Fibroblast of lung (primary cell): ENCODE results near the gene TMEM223. TPM values are rescaled to one million over a fixed set of nuclear protein-coding genes. Genes with fewer than 3 reads are reported as not detected.
"Not testable (repeated sequence)": the region's sequence is repeated elsewhere in the genome, so short reads cannot be mapped to it uniquely, and the experiment has no call there.

Experiments
- DNase-seq, 2 donors: peaks; one replicate each; pipeline versions ENCODE4 v3.0.0 to v3.0.0-alpha.2; 2010; ENCODE audit warnings: low read depth in 2 of 2
- H2AFZ ChIP-seq: 2 replicates; pipeline ENCODE4 v1.5.1; 2012; ENCODE audit warnings: low read length, control low read depth, inconsistent platforms
- H3K27ac ChIP-seq: 2 replicates; pipeline ENCODE4 v1.5.1; 2011; ENCODE audit warnings: low read length, control low read depth; ENCODE audit not compliant: insufficient read depth
- H3K27me3 ChIP-seq: 2 replicates; pipeline ENCODE4 v1.5.1; 2011; ENCODE audit warnings: mild to moderate bottlenecking, low read length; ENCODE audit not compliant: control insufficient read depth, insufficient read depth
- H3K36me3 ChIP-seq: 2 replicates; pipeline ENCODE4 v1.5.1; 2011; ENCODE audit warnings: low read length; ENCODE audit not compliant: control insufficient read depth, insufficient read depth
- H3K4me1 ChIP-seq: 2 replicates; pipeline ENCODE4 v1.5.1; 2011; ENCODE audit warnings: low read length; ENCODE audit not compliant: control insufficient read depth, insufficient read depth; ENCODE audit errors: extremely low read depth
- H3K4me2 ChIP-seq: 2 replicates; pipeline ENCODE4 v1.5.1; 2011; ENCODE audit warnings: low read length, control low read depth; ENCODE audit not compliant: insufficient read depth; ENCODE audit errors: extremely low read depth
- H3K4me3 ChIP-seq, 4 experiments: fragments of 200-600 bp in 1 of 4; sonication (generic) in 1 of 4; replicated peaks in 1 of 4; 2 replicates each; pipeline ENCODE4 v1.5.1; 2011 to 2016; ENCODE audit warnings: low read length in 4 of 4, low read depth in 3 of 4, mild to moderate bottlenecking in 3 of 4, control low read depth in 2 of 4, inconsistent platforms in 1 of 4, mixed read lengths in 1 of 4; ENCODE audit not compliant: insufficient read depth in 1 of 4; ENCODE audit errors: control extremely low read depth in 1 of 4
- H3K79me2 ChIP-seq: 2 replicates; pipeline ENCODE4 v1.5.1; 2012; ENCODE audit warnings: mild to moderate bottlenecking, low read length, inconsistent platforms; ENCODE audit not compliant: control insufficient read depth, insufficient read depth
- H3K9ac ChIP-seq: 2 replicates; pipeline ENCODE4 v1.5.1; 2011; ENCODE audit warnings: mild to moderate bottlenecking, low read length, control low read depth; ENCODE audit not compliant: insufficient read depth
- H3K9me3 ChIP-seq: 2 replicates; pipeline ENCODE4 v1.5.1; 2012; ENCODE audit warnings: low read depth, low read length; ENCODE audit not compliant: control insufficient read depth, insufficient read depth
- H4K20me1 ChIP-seq: 2 replicates; pipeline ENCODE4 v1.5.1; 2011; ENCODE audit warnings: low read length; ENCODE audit not compliant: control insufficient read depth, insufficient read depth; ENCODE audit errors: extremely low read depth
- EZH2 ChIP-seq: IDR thresholded peaks from 2 replicates; pipeline ENCODE4 v1.5.1; 2012; ENCODE audit warnings: low read length, control low read depth, mild to moderate bottlenecking; ENCODE audit errors: missing control alignments
- polyA plus RNA-seq, 2 donors: library from polyadenylated mRNA; depleted of rRNA in 1 of 2; stranded (reverse) in 1 of 2; unstranded in 1 of 2; fragments of >200 nt; gene quantifications; 2 replicates each; pipeline ENCODE4 v1.2.1, GENCODE V29; 2011 to 2012; ENCODE audit warnings: missing spikeins in 1 of 2
- total RNA-seq: library from RNA; depleted of rRNA; stranded (reverse); fragments of >200 nt; gene quantifications from 2 replicates; pipeline ENCODE4 v1.2.1, GENCODE V29; 2014
- TF ChIP-seq, protein P1 (sequence below), 2 donors: IDR thresholded peaks in 1 of 2; conservative IDR thresholded peaks in 1 of 2; 1 replicate in 1 of 2; 2 replicates in 1 of 2; pipeline ENCODE4 v1.5.1; 2011 to 2012; ENCODE audit warnings: low read length in 2 of 2, control low read depth in 1 of 2, inconsistent platforms in 1 of 2, low read depth in 1 of 2, mild to moderate bottlenecking in 1 of 2

The TMEM223 gene
- total and polyA plus RNA-seq, 2 donors (not counting 1 experiment from before 2014, with no cell fraction given) = 11.7 to 15.4 TPM

DNA sequence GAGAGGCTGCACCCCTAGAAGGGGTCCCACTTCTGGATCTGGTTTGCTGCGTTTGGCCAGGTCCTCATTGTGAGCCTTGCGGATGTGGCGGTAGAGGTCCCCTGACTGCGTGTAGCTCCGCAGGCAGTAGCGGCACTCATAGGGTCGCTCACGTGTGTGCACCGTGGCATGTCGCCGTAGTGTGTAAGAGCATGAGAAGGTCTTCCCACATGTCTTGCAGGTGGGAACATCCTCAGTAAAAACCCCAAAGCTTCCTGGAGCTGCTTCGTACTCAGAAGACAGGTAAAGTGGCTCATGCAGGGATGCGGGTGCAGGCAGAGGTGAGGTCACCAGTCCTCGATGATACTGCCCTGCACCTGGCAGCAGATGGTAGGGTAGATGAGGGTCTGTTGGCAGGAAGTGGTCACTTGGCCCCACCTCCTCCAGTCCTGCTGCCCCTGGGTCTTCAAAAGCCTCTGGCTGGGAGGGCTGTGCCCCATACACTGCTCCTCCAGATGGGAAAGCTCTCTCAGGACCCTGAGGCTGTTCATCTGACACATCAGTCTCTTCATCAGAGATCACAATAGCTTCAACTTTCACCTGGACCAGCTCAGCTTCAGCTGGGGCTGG, 39.5 kb downstream of the TMEM223 start:
- Histone ChIP-seq H3K4me3 (no peak overlapping the region), H3K27ac (no peak overlapping the region), H3K36me3 (peaks cover 5% of the 10 kb centered on the region)

DNA sequence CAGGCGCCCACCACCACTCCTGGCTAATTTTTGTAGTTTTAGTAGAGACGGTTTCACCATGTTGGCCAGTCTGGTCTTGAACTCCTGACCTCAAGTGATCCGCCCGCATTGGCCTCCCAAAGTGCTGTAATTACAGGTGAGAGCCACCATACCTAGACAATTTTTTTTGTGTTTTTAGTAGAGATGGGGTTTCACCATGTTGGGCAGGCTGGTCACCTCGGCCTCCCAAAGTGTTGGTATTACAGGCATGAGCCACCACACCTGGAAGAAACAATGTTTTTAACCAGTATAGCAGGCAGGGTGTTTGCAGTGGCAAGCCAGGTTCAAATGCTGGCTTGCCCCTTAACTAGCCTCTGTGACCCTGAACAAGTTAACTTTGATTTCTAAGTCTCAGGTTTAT, 41.9 kb downstream of the TMEM223 start:
- H3K27ac ChIP-seq, DNase-seq, H3K9ac ChIP-seq, H3K4me2 ChIP-seq, H2AFZ ChIP-seq, H3K79me2 ChIP-seq, H3K4me1 ChIP-seq, H4K20me1 ChIP-seq, H3K4me3 ChIP-seq, H3K36me3 ChIP-seq, H3K9me3 ChIP-seq, H3K27me3 ChIP-seq: not testable (repeated sequence)

More for the DNA sequence above, 39.5 kb downstream of the TMEM223 start:
- H3K9ac ChIP-seq = no peak overlapping the region
- DNase-seq = no peak
- no peaks in the 10 kb centered on the region for H3K9me3 ChIP-seq
- H3K4me2 ChIP-seq = no peak overlapping the region
- peaks cover 7% of the 10 kb centered on the region for H3K79me2 ChIP-seq
- H3K4me1 ChIP-seq = no peaks in the 10 kb centered on the region
- H3K27me3 ChIP-seq = no peaks in the 10 kb centered on the region
- no peaks in the 10 kb centered on the region for H4K20me1 ChIP-seq
- H2AFZ ChIP-seq = no peak overlapping the region
- TF ChIP-seq EZH2 = no peak
- TF ChIP-seq, protein P1, sequence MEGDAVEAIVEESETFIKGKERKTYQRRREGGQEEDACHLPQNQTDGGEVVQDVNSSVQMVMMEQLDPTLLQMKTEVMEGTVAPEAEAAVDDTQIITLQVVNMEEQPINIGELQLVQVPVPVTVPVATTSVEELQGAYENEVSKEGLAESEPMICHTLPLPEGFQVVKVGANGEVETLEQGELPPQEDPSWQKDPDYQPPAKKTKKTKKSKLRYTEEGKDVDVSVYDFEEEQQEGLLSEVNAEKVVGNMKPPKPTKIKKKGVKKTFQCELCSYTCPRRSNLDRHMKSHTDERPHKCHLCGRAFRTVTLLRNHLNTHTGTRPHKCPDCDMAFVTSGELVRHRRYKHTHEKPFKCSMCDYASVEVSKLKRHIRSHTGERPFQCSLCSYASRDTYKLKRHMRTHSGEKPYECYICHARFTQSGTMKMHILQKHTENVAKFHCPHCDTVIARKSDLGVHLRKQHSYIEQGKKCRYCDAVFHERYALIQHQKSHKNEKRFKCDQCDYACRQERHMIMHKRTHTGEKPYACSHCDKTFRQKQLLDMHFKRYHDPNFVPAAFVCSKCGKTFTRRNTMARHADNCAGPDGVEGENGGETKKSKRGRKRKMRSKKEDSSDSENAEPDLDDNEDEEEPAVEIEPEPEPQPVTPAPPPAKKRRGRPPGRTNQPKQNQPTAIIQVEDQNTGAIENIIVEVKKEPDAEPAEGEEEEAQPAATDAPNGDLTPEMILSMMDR (conservative IDR thresholded peaks at IDR 0.05 in 1 of 2, IDR thresholded peaks at IDR 0.05 in 1 of 2; ENCODE audit: low read depth in 1 of 2, low read length in 2 of 2) = no peak

DNA sequence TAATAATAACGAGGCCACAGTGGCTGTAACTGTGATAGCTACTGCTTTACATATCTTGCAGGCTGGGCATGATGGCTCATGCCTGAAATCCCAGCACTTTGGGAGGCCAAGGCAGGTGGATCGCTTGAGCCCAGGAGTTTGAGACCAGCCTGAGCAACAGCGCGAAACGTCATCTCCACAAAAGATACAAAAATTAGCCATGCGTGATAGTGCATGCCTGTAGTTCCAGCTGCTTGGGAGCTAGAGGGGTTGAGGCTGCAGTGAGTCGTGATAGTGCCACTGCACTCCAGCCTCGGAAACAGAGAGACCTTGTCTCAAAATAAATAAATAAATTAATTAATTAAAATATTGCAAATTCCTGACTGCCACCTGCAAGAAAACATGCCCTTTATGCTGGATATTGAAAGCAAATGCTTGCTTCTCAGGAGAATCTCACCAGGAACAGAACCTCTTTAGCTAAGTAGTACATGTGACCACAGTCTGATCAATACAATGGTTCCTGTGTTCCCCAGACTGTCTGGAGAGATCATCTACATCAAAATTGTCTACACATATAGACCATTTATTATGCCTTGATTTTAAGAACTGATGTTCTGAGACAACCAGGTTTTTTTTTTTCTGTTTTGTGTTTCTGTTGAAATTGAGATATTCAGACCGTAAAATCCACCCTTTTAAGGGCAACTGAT, 44.2 kb downstream of the TMEM223 start:
- Histone ChIP-seq H3K27ac (no peak overlapping the region), H2AFZ (no peak overlapping the region)
- TF ChIP-seq, protein P1 (conservative IDR thresholded peaks at IDR 0.05 in 1 of 2, IDR thresholded peaks at IDR 0.05 in 1 of 2; ENCODE audit: low read depth in 1 of 2, low read length in 2 of 2) = no peak
- TF ChIP-seq EZH2 = no peak

More for the DNA sequence above, 44.2 kb downstream of the TMEM223 start:
- no peak for DNase-seq
- Histone ChIP-seq H3K36me3 (peaks cover 5% of the 10 kb centered on the region), H4K20me1 (no peaks in the 10 kb centered on the region), H3K4me3 (no peak overlapping the region), H3K79me2 (peaks cover 4% of the 10 kb centered on the region), H3K27me3 (no peaks in the 10 kb centered on the region), H3K4me2 (no peak overlapping the region), H3K9ac (no peak overlapping the region), H3K4me1 (no peaks in the 10 kb centered on the region), H3K9me3 (no peaks in the 10 kb centered on the region)

Other genes with a start within 250 kb of the TMEM223 start
Only the 30 nearest of the 31 such genes appear.
- gene EEF1G, start 218.1 kb downstream of the TMEM223 start, total RNA-seq = 1,405 and 1,825 TPM in 2 replicates
- gene EEF1G, start 218.1 kb downstream of the TMEM223 start, polyA plus RNA-seq = 1,308 and 1,333 TPM in 2 replicates
- gene TUT1, start 200.5 kb downstream of the TMEM223 start, total RNA-seq = 6.9 and 7.8 TPM in 2 replicates
- 5.5 and 6.8 TPM in 2 replicates for gene TUT1, start 200.5 kb downstream of the TMEM223 start, polyA plus RNA-seq
- 117 and 124 TPM in 2 replicates for gene MTA2, start 190.1 kb downstream of the TMEM223 start, total RNA-seq
- 31.4 and 33.6 TPM in 2 replicates for gene MTA2, start 190.1 kb downstream of the TMEM223 start, polyA plus RNA-seq
- 17.5 and 20.5 TPM in 2 replicates for gene EML3, start 179.2 kb downstream of the TMEM223 start, total RNA-seq
- 17.8 and 22.6 TPM in 2 replicates for gene EML3, start 179.2 kb downstream of the TMEM223 start, polyA plus RNA-seq
- gene ROM1, start 178.7 kb downstream of the TMEM223 start, total RNA-seq = 8.5 and 9.9 TPM in 2 replicates
- gene ROM1, start 178.7 kb downstream of the TMEM223 start, polyA plus RNA-seq = 1.7 and 3.0 TPM in 2 replicates
- gene B3GAT3, start 170.0 kb downstream of the TMEM223 start, total RNA-seq = 29.1 and 30.8 TPM in 2 replicates
- gene B3GAT3, start 170.0 kb downstream of the TMEM223 start, polyA plus RNA-seq = 15.9 and 17.6 TPM in 2 replicates
- 167 and 279 TPM in 2 replicates for gene GANAB, start 145.4 kb downstream of the TMEM223 start, total RNA-seq
- 328 and 368 TPM in 2 replicates for gene GANAB, start 145.4 kb downstream of the TMEM223 start, polyA plus RNA-seq
- 16.4 and 16.7 TPM in 2 replicates for gene INTS5, start 138.7 kb downstream of the TMEM223 start, total RNA-seq
- gene INTS5, start 138.7 kb downstream of the TMEM223 start, polyA plus RNA-seq = 9.4 and 13.2 TPM in 2 replicates
- gene C11orf98, start 126.8 kb downstream of the TMEM223 start, total RNA-seq = 25.4 and 33.4 TPM in 2 replicates
- 38.2 and 64.8 TPM in 2 replicates for gene C11orf98, start 126.8 kb downstream of the TMEM223 start, polyA plus RNA-seq
- gene CSKMT, start 126.7 kb downstream of the TMEM223 start, total RNA-seq = 8.4 and 9.8 TPM in 2 replicates
- 2.6 and 2.9 TPM in 2 replicates for gene CSKMT, start 126.7 kb downstream of the TMEM223 start, polyA plus RNA-seq
- 12.1 and 14.0 TPM in 2 replicates for gene UQCC3, start 120.3 kb downstream of the TMEM223 start, total RNA-seq
- gene UQCC3, start 120.3 kb downstream of the TMEM223 start, polyA plus RNA-seq = 4.7 and 7.3 TPM in 2 replicates
- 3.6 and 4.5 TPM in 2 replicates for gene LBHD1, start 119.7 kb downstream of the TMEM223 start, total RNA-seq
- gene LBHD1, start 119.7 kb downstream of the TMEM223 start, polyA plus RNA-seq = 3.1 and 3.4 TPM in 2 replicates
- gene UBXN1, start 112.9 kb downstream of the TMEM223 start, total RNA-seq = 143 and 229 TPM in 2 replicates
- 76.4 and 88.6 TPM in 2 replicates for gene UBXN1, start 112.9 kb downstream of the TMEM223 start, polyA plus RNA-seq
- 13.4 and 31.5 TPM in 2 replicates for gene LRRN4CL, start 102.5 kb downstream of the TMEM223 start, total RNA-seq
- gene LRRN4CL, start 102.5 kb downstream of the TMEM223 start, polyA plus RNA-seq = 7.9 and 12.7 TPM in 2 replicates
- gene BSCL2, start 84.6 kb downstream of the TMEM223 start, total RNA-seq = 37.8 and 62.1 TPM in 2 replicates
- 35.5 and 54.0 TPM in 2 replicates for gene BSCL2, start 84.6 kb downstream of the TMEM223 start, polyA plus RNA-seq
- gene GNG3, start 84.3 kb downstream of the TMEM223 start, total RNA-seq = not detected in 2 replicates
- gene GNG3, start 84.3 kb downstream of the TMEM223 start, polyA plus RNA-seq = 0.07 TPM in 1 of 2 replicates, not detected in the other
- gene HNRNPUL2, start 64.5 kb downstream of the TMEM223 start, total RNA-seq = 9.2 and 14.5 TPM in 2 replicates
- gene HNRNPUL2, start 64.5 kb downstream of the TMEM223 start, polyA plus RNA-seq = 18.8 and 26.4 TPM in 2 replicates
- gene TTC9C, start 63.5 kb downstream of the TMEM223 start, total RNA-seq = 32.4 and 44.4 TPM in 2 replicates
- 26.1 and 27.3 TPM in 2 replicates for gene TTC9C, start 63.5 kb downstream of the TMEM223 start, polyA plus RNA-seq
- gene ZBTB3, start 37.8 kb downstream of the TMEM223 start, total RNA-seq = 13.4 and 14.4 TPM in 2 replicates
- 6.2 and 6.8 TPM in 2 replicates for gene ZBTB3, start 37.8 kb downstream of the TMEM223 start, polyA plus RNA-seq
- 68.8 and 80.6 TPM in 2 replicates for gene POLR2G, start 30.4 kb downstream of the TMEM223 start, total RNA-seq
- gene POLR2G, start 30.4 kb downstream of the TMEM223 start, polyA plus RNA-seq = 216 and 228 TPM in 2 replicates
- gene TAF6L, start 20.6 kb downstream of the TMEM223 start, total RNA-seq = 16.7 and 18.8 TPM in 2 replicates
- gene TAF6L, start 20.6 kb downstream of the TMEM223 start, polyA plus RNA-seq = 10.0 and 12.7 TPM in 2 replicates
- 27.5 and 41.9 TPM in 2 replicates for gene TMEM179B, start 4.6 kb downstream of the TMEM223 start, total RNA-seq
- gene TMEM179B, start 4.6 kb downstream of the TMEM223 start, polyA plus RNA-seq = 64.8 and 69.5 TPM in 2 replicates
- 14.9 and 17.2 TPM in 2 replicates for gene NXF1, start 13.4 kb upstream of the TMEM223 start, total RNA-seq
- gene NXF1, start 13.4 kb upstream of the TMEM223 start, polyA plus RNA-seq = 27.8 and 43.7 TPM in 2 replicates
- 40.3 and 44.9 TPM in 2 replicates for gene STX5, start 40.0 kb upstream of the TMEM223 start, total RNA-seq
- 48.7 and 48.9 TPM in 2 replicates for gene STX5, start 40.0 kb upstream of the TMEM223 start, polyA plus RNA-seq
- gene TEX54, start 40.8 kb upstream of the TMEM223 start, total RNA-seq = not detected in 2 replicates
- gene TEX54, start 40.8 kb upstream of the TMEM223 start, polyA plus RNA-seq = not detected in 2 replicates
- gene WDR74, start 47.6 kb upstream of the TMEM223 start, total RNA-seq = 85.3 and 86.9 TPM in 2 replicates
- 14.8 and 24.0 TPM in 2 replicates for gene WDR74, start 47.6 kb upstream of the TMEM223 start, polyA plus RNA-seq
- 344 and 441 TPM in 2 replicates for gene SLC3A2, start 88.9 kb upstream of the TMEM223 start, total RNA-seq
- gene SLC3A2, start 88.9 kb upstream of the TMEM223 start, polyA plus RNA-seq = 91.2 and 132 TPM in 2 replicates
- not detected in 2 replicates for gene CHRM1, start 129.4 kb upstream of the TMEM223 start, total RNA-seq
- not detected in 2 replicates for gene CHRM1, start 129.4 kb upstream of the TMEM223 start, polyA plus RNA-seq
- not detected in 2 replicates for gene SLC22A6, start 193.0 kb upstream of the TMEM223 start, total RNA-seq
- not detected in 2 replicates for gene SLC22A6, start 193.0 kb upstream of the TMEM223 start, polyA plus RNA-seq
- gene SLC22A8, start 223.8 kb upstream of the TMEM223 start, total RNA-seq = not detected in 2 replicates
- gene SLC22A8, start 223.8 kb upstream of the TMEM223 start, polyA plus RNA-seq = not detected in 2 replicates